ENCODE measurements around the gene SQSTM1.
"Not testable (repeated sequence)": the region's sequence is repeated elsewhere in the genome, so short reads cannot be mapped to it uniquely, and the experiment has no call there.

SQSTM1 gene

DNA sequence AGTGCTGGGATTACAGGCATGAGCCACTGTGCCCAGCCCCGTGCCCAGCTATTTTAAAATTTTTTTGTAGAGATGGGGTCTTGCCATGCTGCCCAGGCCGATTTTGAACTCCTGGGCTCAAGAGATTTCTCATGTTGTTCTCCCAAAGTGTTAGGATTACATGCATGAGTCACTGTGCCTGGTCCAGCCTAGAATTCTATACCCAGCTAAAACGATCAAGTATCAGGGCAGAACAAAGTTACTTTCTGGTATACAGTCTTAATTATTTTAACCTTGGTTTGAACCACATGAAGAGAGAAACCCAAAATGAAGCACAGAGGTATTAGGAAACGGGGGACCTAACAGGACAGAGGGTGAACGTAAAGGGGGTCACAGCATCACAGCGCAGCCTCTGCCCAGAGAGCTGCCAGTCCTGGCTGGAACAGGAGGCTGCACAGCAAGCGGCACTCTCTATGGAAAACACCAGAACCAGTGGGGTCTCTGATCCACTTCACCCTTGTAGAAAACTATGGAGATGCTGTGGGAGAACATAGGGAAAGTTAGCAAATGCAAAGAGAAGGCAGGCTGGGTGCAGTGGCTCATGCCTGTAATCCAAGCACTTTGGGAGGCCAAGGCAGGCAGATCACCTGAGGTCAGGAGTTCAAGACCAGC, 10.2 kb downstream of the SQSTM1 start:
- CTCF ChIA-PET: interaction anchor here (1.3 kb wide), 1 partner anchor 29 kb away, joined by 3 read pairs; no protein-coding TSS in a partner anchor
- no peak for DNase-seq (ENCODE audit: low read depth, low spot score)
- TF ChIP-seq, protein P1, sequence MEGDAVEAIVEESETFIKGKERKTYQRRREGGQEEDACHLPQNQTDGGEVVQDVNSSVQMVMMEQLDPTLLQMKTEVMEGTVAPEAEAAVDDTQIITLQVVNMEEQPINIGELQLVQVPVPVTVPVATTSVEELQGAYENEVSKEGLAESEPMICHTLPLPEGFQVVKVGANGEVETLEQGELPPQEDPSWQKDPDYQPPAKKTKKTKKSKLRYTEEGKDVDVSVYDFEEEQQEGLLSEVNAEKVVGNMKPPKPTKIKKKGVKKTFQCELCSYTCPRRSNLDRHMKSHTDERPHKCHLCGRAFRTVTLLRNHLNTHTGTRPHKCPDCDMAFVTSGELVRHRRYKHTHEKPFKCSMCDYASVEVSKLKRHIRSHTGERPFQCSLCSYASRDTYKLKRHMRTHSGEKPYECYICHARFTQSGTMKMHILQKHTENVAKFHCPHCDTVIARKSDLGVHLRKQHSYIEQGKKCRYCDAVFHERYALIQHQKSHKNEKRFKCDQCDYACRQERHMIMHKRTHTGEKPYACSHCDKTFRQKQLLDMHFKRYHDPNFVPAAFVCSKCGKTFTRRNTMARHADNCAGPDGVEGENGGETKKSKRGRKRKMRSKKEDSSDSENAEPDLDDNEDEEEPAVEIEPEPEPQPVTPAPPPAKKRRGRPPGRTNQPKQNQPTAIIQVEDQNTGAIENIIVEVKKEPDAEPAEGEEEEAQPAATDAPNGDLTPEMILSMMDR (IDR thresholded peaks at IDR 0.05; ENCODE audit: insufficient read depth, low read length, missing control alignments): no peak
- POLR2A ChIA-PET: interaction anchor here (3.1 kb wide), 1 partner anchor 11 kb away, joined by 15 read pairs; the partner anchor contains the start of gene SQSTM1
- no peak overlapping the region for H3K4me3 ChIP-seq (ENCODE audit: low read depth, low read length)

DNA sequence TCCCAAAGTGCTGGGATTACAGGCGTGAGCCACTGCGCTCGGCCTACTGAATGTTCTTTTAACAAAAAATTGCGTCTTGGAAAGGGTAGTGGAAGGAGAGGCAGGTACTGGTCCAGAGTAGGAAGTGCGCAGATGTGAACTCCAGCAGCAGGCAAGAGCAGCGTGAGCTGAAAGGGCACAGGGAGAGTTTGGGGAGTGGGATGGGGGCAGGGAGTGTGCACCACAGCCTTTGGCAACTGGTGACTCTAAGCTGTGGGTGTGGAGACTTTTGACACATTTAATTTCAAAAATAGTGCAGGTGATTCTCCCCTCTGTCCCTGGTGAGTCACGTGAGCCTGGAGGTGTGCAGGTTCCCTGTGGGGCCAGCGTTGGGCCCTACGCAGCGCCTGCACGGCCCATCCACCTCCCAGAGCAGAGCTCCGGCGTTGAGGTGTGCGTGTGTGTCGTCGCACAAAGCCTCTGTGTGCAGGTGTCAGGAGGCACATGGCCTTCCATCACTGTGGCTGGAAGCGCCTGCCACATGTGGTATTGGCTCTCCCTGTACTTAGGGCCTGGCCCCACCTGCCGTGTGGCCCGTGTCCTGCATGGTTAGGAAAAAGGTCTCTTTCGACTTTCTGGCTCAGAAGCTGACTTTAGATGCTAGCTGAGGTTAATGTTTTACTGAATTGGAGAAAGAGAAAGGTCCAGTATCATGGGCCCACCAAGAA, 11.5 kb downstream of the SQSTM1 start:
- CTCF ChIA-PET: interaction anchor here (1.0 kb wide), 1 partner anchor 29 kb away, joined by 3 read pairs; no protein-coding TSS in a partner anchor
- POLR2A ChIA-PET: interaction anchor here (1.2 to 3.1 kb wide), 4 partner anchors 10 to 34 kb away, joined by 3 to 15 read pairs (median 4); partner anchors contain the start of gene SQSTM1
- no peak for DNase-seq (ENCODE audit: low read depth, low spot score)
- TF ChIP-seq, protein P1 (IDR thresholded peaks at IDR 0.05; ENCODE audit: insufficient read depth, low read length, missing control alignments): no peak
- no peak overlapping the region for H3K4me3 ChIP-seq (ENCODE audit: low read depth, low read length)

DNA sequence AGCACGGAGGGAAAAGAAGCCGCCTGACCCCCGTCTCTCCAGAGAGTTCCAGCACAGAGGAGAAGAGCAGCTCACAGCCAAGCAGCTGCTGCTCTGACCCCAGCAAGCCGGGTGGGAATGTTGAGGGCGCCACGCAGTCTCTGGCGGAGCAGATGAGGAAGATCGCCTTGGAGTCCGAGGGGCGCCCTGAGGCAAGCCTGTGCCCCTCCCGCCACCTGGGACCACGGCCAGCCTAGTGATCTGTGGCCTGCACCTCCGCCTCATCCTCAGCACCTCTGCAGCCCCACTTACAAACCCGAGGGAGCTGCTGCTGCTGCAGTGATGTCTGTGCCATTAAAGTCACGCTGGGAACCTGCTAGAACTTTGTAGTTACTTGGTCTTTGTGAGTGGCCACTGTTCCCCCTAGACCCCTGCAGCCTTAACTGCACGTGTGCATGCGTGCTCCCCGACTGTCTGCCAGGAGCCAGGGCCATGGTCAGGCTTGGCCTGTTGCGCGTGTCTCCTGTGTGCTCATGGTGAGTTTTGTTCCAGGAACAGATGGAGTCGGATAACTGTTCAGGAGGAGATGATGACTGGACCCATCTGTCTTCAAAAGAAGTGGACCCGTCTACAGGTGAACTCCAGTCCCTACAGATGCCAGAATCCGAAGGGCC, 12.5 kb downstream of the SQSTM1 start:
- CTCF ChIA-PET: no interaction called here
- no peak overlapping the region for H3K4me3 ChIP-seq (ENCODE audit: low read depth, low read length)
- DNase-seq (ENCODE audit: low read depth, low spot score): no peak
- TF ChIP-seq, protein P1 (IDR thresholded peaks at IDR 0.05; ENCODE audit: insufficient read depth, low read length, missing control alignments): no peak
- POLR2A ChIA-PET: interaction anchor here (0.8 to 1.5 kb wide), 4 partner anchors 11 to 33 kb away, joined by 3 to 6 read pairs (median 3); partner anchors contain the start of gene SQSTM1

DNA sequence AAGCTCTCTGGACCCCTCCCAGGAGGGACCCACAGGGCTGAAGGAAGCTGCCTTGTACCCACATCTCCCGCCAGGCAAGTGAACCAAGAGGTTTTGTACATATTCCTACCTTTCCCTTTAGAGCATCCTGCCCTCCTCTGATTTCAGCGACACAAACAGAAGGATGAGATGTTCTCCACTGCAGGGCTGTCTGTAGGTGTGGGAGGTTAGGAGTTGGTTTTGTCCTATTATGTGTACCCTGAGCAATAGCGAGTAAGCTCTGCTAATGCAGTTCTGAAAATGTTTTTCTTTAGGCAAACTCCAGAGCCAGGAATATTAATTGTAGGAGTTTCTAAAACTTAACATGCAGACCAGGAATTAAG, 13.0 kb downstream of the SQSTM1 start:
- H3K4me3 ChIP-seq (ENCODE audit: low read depth, low read length): no peak overlapping the region
- POLR2A ChIA-PET: interaction anchor here (0.8 to 1.5 kb wide), 3 partner anchors 11 to 13 kb away, joined by 3 to 6 read pairs (median 3); partner anchors contain the start of gene SQSTM1
- TF ChIP-seq, protein P1 (IDR thresholded peaks at IDR 0.05; ENCODE audit: insufficient read depth, low read length, missing control alignments): no peak
- CTCF ChIA-PET: no interaction called here
- DNase-seq (ENCODE audit: low read depth, low spot score): no peak

DNA sequence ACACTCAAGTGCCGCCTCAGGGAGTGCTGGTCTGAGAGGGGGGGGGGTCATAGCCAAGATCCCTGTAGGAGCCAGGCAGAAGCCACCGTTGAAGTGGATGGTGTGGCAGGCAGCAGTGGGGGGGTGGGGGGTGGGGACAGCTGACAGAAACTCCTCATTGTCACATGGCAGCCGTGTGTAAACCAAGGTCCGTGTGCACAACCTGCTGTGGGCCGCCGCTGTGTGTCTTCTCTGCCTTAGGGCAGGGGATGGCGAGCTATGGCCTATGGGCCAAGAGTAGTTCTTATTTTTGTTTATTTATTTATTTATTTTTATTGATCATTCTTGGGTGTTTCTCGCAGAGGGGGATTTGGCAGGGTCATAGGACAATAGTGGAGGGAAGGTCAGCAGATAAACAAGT, 13.4 kb downstream of the SQSTM1 start:
- DNase-seq (ENCODE audit: low read depth, low spot score): no peak
- no peak overlapping the region for H3K4me3 ChIP-seq (ENCODE audit: low read depth, low read length)
- ChIA-PET POLR2A (interaction anchor here (0.8 kb wide), 1 partner anchor 14 kb away, joined by 3 read pairs; the partner anchor contains the start of gene SQSTM1), CTCF (no interaction called here)
- TF ChIP-seq, protein P1 (IDR thresholded peaks at IDR 0.05; ENCODE audit: insufficient read depth, low read length, missing control alignments): no peak

DNA sequence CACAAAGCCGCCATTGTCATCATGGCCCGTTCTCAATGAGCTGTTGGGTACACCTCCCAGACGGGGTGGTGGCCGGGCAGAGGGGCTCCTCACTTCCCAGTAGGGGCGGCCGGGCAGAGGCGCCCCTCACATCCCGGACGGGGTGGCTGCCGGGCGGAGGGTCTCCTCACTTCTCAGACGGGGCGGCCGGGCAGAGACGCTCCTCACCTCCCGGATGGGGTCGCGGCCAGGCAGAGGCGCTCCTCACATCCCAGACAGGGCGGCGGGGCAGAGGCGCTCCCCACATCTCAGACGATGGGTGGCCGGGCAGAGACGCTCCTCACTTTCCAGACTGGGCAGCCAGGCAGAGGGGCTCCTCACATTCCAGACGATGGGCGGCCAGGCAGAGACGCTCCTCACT, 14.2 kb downstream of the SQSTM1 start:
- CTCF ChIA-PET; POLR2A ChIA-PET; H3K4me3 ChIP-seq (ENCODE audit: low read depth, low read length); DNase-seq (ENCODE audit: low read depth, low spot score): not testable (repeated sequence)

All from AG04449 (cell line).